Dedifferentiated amniotic fluid mesenchymal stem cell (primary cell): ENCODE data around the gene COL26A1.
"Not testable (repeated sequence)": the region's sequence is repeated elsewhere in the genome, so short reads cannot be mapped to it uniquely, and the experiment has no call there.

Source experiments
- DNase-seq: peaks from one replicate; pipeline ENCODE4 v3.0.0-alpha.2; 2016; ENCODE audit errors: extremely low spot score

Gene COL26A1

DNA sequence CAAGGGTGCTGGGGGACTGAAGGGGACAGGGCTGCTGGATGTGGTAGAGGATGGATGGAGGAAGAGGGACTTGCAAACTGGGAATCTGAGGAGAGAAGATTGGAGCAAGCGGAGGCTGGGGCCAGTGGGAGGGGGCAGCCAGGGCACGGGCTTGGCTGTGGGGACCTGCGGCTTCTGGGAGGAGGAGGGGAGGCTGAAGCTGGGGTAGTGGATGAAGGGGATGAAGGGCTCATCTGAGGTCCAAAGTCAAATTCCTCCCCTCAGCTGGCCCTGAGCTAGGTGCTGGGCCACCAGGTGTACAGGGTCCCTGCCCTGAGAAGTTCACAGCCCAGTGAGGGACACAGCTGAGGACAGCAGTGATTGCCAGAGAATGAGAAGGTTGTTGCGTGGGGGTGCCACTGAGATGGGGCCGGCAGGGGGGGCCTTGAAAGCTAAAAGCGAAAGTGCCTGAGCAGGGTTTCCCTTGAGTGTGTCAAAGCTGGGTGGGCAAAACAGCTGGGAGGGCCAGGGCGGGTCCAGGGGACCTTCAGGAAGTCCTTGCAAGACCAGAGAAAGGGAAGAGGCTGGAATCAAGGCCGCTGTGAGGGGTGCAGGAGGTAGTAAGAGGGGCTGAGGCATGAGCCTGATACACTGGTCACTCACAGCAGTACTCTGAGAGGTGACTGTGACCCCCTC, 191.2 kb downstream of the COL26A1 start:
- no peak for DNase-seq

DNA sequence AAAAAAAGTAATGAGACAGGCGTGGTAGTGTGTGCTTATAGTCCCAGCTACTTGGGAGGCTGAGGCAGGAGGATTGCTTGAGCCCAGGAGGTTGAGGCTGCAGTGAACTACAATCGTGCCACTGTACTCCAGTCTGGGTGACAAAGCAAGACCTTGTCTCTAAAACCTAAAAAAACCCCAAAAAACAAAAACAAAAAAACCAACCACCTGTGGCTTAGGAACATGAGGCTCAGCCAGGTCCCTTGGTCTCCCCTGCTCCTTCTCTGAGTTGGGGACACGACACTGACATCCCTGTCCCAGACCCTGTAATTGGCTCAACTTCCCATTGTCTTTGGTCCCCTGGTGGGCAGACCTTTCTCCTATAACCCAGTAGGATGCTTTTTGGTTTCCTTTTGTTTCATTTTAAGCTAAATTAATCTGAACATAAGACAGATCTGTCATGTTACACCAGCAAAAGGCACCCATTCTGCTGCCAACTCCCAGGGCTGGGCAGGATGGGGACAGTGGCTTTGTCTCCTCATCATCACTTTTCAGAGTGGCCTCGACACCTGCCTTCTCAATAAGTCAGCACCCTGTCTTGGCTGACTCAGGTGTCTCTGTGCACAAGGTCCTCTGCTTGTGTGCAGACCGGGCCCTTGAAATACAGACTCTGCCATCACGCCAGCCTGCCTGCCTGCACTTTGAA, 192.1 kb downstream of the COL26A1 start:
- DNase-seq = no peak

DNA sequence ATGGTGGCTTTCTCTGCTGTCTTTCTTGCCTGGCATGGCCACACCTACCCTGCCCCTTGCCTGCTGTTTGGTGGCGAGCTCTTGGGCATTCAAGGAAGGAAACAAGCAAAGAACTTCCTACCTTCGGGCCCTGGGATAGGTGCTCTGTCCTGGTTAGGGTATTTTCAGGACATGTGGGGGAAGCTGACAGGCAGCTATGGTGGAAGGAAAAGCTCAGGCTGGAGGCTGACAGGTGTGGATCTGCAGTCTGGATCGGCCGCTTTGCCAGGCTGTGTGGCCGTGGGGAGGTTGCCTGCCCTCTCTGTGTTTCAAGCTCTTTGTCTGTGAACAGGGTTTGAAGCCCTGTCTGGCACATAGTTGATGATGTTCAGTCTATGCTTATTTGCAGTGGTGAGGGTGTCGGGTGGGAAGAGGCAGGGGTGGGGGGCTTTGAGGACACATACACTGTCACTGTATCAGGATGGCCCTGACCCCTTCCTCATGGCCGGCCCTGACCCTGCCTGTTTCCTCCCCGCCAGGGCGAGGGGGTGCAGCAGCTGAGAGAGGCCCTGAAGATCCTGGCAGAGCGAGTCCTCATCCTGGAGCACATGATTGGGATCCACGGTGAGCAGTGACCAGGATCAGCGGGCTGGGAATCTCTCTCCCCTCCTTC, 192.7 kb downstream of the COL26A1 start:
- DNase-seq = no peak

DNA sequence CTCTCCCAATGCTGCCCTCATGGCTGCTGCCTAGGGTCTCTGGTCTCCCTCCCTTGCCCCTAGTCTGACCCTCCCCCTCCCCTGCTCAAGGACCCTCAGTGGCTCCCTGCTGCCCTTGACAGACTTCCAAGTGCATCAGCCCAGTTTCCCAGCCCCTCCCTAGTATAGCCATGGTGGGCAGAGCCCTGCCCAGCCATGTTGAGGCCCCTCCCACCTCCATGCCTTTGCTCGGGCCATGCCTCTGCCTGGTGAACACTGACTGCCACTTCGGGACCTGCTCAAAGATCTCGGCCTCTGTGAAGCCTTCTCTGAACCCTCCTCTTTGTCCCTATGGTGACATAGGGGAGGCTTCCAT, 193.2 kb downstream of the COL26A1 start:
- DNase-seq = no peak

DNA sequence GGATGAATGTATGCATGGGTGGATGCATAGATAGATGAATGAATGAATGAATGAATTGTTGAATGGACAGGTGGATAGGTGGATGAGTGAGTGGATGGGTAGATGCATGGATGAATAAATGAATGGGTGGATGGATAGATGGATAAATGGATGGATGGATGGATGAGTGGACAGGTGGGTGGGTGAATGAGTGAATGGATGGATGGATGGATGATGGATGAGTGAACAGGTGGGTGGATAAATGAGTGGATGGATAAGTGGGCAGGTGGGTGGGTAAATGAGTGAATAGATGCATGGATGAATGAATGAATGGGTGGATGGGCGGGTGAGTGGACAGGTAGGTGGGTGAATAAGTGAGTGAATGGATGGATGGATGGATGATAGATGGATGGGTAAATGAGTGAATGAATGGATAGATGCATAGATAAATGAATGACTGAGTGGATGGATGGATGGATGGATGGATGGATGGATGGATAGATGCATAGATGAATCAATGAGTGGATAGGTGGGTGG, 193.8 kb downstream of the COL26A1 start:
- no peak for DNase-seq

DNA sequence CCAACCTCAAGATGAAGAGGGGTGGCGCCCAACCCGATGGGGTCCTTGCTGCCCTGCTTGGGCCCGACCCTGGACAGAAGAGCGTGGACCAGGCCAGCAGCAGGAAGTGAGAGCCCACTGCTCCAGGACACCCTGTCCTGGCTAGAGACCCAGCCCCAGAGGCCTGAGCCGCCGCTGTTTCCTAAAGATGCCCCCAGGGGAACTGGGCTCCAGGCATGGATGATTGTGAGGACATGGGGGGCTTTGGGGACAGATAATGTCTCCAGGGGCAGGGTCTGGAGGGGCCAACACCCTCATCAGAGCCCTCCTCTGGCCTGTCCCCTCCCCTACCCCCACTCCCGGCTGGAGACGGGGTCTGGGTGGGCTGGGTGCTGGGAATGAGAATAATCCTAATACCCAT, 194.7 kb downstream of the COL26A1 start:
- no peak for DNase-seq

DNA sequence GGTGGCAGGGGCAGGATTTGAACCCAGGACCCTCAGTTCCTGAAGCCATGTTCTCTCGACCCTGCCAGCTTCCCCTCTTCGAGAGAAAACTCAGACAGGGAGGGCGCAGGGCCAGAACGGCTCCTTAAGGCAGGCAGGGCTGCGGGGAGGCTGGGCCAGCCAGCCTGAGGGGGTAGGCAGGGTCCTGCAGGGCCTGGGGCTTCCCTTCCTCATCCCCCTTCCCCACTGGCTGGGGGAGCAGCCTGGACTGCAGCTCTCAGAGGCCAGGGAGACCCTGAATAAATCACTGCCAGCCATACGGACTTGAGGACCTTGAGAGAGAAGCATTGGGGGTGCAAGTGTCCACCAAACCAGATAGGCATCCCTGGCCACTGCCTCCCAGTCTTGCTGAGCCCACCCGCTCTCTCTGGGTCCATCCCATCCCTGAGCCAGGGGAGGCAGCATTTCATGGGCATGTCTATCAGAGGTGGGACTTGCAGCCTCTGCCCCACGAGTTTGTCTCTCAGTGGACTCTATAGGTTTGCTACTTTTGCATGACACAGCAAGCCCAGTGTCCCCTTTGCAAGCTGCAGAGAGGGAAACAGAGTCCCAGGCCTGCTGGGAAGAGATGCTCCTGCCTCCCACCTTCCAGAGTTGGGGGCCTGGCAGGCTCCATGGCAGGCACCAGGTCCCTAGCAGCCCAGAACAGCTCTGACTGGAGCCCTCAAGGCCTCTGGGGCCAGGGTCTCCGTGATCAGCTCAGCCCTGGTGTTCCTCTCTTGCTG, 195.5 kb downstream of the COL26A1 start:
- DNase-seq = no peak

DNA sequence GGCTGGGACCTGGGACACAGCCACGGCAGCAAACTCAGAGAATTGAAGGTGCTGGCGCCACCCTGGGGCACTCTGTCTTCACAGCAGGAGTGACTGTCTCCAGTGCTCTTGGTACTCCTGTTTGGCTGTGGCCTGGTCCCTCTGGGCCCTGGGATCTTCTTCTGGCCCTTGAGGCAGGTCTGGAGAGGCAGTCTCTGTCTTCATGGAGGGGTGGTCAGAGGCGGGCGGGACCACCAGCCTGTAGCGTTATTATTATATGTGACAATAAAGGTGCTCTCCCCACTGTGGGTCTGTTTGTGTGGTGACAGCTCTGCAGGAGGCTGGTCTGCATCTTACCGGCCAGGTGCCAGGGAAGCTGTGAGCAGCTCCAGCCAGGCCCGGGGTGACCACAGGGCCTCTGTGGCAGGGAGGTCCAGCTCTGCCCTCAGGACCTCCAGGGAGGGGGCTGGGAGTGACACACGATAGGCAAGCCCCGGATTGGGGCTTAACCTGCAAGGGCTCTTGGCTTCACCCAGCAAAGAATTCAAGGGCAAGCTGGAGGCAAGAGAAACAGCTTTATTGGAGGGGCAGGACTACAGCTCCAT, 196.2 kb downstream of the COL26A1 start:
- DNase-seq = no peak

DNA sequence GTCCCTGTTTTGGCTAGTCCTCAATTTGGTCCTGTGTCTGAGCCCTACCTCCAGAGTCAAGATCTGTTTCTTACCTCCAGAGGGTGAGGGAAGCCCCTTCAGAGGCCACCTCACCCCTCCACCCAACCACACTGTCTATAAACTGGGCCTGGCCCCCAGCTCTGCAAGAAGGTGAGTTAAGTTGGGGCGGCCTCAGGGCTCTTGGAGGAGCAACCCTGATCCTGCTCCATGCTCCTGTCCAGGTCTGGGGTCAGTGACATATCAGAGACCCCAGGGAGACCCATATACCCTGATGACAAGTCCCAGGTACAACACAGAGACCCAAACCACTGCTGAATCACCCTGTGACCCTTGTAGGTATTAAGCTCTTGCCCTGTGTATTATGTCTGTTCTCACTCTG, 196.9 kb downstream of the COL26A1 start:
- DNase-seq = no peak

DNA sequence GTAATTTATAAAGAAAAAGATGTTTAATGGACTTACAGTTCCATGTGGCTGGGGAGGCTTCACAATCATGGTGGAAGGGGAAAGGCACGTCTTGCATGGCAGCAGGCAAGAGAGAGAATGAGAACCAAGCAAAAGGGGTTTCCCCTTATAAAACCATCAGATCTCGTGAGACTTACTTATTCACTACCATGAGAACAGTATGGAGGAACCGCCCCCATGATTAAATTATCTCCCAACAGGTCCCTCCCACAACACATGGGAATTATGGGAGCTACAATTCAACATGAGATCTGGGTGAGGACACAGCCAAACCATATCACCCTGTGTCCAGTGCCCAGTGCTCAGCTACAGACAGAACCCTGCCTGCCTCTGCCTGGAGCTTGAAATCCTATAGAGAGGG, 197.3 kb downstream of the COL26A1 start:
- DNase-seq = not testable (repeated sequence)

DNA sequence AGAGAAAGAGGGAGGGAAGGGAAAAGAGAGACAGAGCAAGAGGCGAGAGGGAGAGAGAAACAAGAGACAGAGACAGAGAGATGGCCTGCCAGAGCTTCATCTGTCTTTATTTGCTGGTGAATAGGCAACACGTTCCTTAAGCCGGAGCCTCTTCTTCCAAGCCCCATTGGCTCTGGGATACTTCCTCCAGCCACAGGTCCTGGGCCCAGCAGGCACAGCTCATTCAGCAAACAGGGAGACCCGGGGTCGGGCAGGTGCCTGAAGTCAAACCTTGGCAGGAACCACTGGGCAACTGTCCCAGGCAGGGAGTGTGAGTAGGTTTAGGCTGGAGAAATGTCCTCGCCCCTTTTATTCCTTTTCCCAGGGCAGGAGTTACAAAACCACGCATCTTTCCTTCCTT, 198.2 kb downstream of the COL26A1 start:
- DNase-seq = no peak

DNA sequence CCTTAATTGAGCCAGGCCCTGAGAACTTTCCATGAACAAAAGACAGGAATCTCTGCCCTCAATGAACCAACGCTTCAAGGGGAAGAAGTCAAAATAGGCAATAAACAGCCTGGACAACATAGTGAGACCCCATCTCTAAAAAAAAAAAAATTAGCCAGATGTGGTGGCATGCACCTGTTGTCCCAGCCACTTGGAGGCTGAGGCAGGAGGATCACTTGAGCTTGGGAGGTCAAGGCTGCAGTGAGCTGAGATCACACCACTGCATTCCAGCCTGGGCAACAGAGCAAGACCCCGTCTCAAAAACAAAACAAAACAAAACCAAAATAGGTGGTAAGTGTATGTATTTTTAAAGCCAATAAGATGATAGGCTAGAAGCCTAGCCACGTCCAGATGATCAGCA, 198.6 kb downstream of the COL26A1 start:
- DNase-seq = not testable (repeated sequence)

DNA sequence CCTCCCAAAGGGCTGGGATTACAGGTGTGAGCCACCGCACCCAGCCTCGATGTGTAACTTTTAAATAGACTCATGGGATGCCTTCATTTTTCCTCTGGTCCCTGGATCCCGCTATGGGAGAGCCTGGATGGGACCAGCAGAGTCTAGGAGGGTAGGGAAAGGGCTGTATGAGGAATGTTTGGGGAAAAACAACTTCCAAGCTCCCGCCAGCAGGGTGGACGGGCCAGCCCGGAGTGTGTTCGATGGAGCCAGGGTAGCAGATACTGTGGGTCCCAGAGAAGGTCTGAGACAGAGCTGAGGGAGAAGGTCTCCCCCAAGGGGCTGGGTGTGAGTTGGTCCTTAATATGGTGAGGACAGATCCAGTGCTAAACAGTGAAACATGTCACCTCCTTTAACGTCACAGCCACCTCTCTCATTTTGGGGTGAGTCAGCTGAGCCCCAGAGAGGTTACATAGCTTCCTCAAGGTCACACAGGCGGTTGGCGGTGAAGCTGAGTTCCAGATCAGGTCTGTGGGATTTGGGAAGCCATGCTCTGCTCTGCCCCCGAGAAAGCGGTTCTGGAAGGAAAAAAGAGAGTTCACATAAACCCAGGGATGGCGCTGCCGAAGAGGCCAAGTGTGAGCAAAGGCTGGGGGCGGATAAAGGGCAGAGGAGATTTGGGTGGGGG, 200.0 kb downstream of the COL26A1 start:
- no peak for DNase-seq

DNA sequence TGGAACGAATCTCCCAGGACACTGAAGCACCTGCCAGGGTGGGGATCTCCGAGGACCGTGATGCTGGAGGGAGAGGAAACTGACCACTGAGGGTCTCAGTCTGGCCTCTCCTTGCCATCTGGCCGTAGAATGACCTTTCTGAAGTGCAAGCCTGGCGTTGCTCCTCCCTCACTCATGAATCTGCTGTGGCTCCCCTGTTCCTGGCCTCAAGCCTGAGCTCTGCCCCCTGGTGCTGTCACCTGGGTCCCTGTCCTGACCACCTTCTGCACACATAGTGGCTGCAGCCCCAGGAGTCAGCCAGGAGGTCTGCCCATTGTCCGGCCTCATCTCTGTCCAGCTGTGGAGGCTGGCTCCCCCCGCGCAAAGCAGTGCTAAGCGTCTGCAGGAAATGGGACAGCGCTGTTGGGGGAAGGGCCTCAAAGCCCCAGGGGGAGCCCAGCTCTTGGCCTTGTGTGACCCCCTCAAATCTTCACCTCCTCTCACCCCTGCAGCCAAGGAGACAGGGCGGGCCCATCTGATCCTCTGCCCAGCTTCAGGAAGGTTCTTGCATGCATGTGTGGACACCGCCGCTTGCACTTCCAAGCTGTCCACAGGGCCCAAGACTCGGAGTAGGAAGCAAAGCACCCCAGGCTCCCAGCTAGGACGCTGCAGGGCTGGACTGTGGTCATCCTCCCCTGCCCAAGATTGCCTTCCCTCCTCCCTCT, 200.7 kb downstream of the COL26A1 start:
- DNase-seq = no peak

DNA sequence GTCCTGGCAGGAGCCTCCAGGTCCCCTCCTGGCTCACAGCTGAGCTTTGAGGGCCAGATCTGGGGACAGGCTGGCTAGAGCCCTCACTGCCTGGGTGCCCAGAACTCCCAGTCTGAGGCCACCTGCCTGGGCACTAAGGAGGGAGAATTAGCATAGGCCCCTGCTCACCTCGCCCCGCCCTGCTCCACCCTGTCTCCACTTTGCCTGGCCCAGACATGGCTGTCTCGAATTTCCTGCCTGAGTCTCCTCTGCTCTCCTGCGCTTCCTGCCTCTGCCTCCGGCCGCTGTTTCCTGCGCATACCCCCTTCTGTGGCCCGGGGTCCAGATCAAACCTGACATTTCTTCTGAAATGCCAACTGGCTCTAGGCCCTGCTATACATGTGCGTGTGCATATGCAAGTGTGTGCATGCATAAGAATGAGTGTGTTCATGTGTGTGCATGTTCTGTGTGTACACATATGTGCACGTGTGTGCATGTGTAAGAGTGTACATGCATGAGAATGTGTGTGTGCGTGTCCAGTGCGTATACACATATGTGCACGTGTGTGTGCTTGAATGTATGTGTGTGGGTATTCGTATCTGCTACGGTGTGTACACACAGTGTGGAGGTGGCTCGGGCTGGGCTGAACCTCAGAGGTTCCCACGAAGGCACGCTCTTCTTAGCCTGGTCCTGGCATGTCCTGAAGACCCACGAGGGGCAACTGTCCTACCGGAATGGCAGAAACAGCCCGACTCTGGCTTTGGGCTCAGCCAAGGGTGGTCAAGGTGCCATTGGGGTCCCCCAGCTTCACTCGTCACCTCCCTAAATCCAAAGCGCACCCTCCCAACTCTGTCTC, 201.5 kb downstream of the COL26A1 start:
- DNase-seq = no peak

DNA sequence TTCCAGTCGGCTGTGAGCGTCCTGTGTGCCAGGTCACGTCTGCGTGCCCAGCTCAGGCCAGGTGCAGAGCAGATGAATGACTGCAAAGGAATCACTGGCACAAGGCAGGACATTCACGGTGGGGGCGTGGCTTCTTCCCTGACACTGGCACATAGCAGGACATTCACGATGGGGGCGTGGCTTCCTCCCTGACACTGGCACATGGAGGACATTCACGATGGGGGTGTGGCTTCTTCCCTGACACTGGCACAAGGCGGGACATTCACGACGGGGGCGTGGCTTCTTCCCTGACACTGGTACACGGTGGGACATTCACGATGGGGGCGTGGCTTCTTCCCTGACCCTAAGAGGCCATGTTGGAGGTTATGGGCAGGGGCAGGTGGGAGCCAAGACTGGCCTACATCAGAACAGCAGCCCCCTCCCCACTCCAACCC, 202.1 kb downstream of the COL26A1 start:
- DNase-seq = no peak

DNA sequence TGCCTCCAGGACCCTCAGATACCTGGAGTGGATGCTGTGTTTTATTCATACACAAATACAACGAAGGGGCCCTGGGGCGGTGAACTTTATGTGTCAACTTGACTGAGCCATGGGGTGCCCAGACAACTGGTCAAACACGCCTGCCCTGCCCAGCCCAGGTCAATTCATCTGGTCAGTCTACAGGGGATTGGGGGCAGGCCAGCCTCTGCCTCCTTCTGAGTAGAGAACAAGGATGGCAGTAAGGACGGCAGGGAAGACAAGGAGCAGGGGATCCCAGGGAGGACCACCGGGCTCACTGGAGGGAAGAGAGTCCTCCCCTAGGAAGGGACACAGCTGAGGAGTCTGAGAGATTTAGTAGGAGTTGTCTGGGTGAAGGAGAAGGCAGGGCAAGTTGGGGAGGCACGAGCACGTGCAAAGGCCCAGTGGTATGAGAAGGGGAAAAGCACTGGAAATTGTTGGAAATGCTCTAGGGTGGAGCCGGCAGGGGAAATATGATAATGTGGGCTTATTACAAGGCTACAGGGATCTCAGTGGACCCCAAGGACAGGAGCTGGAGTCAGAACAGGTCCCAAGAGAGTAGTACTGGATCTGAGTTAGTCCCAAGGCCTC, 203.0 kb downstream of the COL26A1 start:
- DNase-seq = no peak

DNA sequence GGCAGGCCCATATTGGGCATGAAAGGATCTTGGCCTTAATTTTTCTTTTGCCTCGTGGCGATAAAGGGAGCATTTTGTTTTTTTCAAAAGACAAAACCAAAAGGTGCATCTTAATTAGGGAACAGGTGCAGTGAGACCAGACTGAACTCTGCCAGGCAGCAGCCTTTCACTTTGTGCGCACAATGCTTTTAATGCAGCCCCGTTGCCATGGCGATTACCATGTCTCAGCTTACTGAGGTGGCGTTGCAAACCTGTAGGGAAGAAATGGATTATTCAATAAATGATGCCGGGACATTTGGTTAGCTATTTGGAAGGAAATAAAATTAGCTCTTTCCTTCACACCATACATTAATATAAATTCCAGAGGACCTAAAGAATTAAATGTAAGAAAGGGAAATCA, 204.6 kb downstream of the COL26A1 start:
- DNase-seq = no peak

DNA sequence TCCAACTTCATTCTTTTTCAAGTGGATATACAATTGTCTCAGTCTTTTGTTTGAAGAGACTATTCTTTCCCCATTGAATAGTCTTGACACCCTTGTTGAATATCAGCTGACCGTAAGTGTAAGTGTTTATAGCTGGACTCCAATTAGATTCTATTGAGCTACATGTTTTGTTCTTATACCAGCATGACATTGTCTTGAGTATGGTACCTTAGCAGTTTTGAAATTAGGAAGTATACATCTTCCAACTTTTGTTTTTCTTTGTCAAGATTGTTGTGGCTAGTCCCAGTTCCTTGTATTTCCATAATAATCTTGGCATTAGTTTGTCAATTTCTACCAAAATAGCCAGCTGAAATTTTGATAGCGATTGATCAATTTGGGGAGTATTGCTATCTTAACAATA, 209.5 kb downstream of the COL26A1 start:
- no peak for DNase-seq
